ENCODE results near the gene QRFPR. TPM values are rescaled to one million over a fixed set of nuclear protein-coding genes. Genes with fewer than 3 reads are reported as not detected.

Gene QRFPR
- total and polyA plus RNA-seq, 10 of the 15 experiments (the other 5 are each of a cell fraction or from before 2014, with no cell fraction given): not detected

GRCh38 chr4:121376556-121376955, 4.3 kb downstream of the QRFPR start:
- FAIRE-seq: no peak
- CTCF ChIA-PET: no interaction called here
- H2AFZ ChIP-seq (ENCODE audit: control insufficient read depth, low read depth, low read length): no peak overlapping the region

More at GRCh38 chr4:121376556-121376955, 4.3 kb downstream of the QRFPR start:
- TF ChIP-seq PAX8 (IDR thresholded peaks at IDR 0.05): no peak
- no peak for TF ChIP-seq ATF3 (IDR thresholded peaks at IDR 0.05; ENCODE audit: borderline replicate concordance, extremely low read depth, low read depth, low read length)
- no peak for TF ChIP-seq EED (IDR thresholded peaks at IDR 0.05; ENCODE audit: low read depth)
- no peak for TF ChIP-seq KDM1A (IDR thresholded peaks at IDR 0.05; ENCODE audit: borderline replicate concordance)
- TF ChIP-seq BHLHE40 (IDR thresholded peaks at IDR 0.05; ENCODE audit: borderline replicate concordance in 1 of 2, low read depth in 2 of 2, low read length in 1 of 2): no peak
- TF ChIP-seq NKRF (conservative IDR thresholded peaks at IDR 0.05): no peak
- no peak for TF ChIP-seq RUNX3 (IDR thresholded peaks at IDR 0.05; ENCODE audit: low read length)
- no peak for TF ChIP-seq ZNF384 (IDR thresholded peaks at IDR 0.05; ENCODE audit: borderline replicate concordance, low read depth, low read length)
- no peak for TF ChIP-seq RAD51 (IDR thresholded peaks at IDR 0.05)
- TF ChIP-seq CHD2 (IDR thresholded peaks at IDR 0.05; ENCODE audit: borderline replicate concordance, low read depth, low read length): no peak
- Histone ChIP-seq H3K36me3 (ENCODE audit: control insufficient read depth in 2 of 2, insufficient read depth in 2 of 2, low read length in 1 of 2) (no peaks in the 10 kb centered on the region), H4K20me1 (ENCODE audit: control insufficient read depth, insufficient read depth) (no peaks in the 10 kb centered on the region), H3K4me3 (no peak overlapping the region), H3K4me2 (ENCODE audit: control insufficient read depth, insufficient read depth) (no peak overlapping the region), H3K9ac (ENCODE audit: control insufficient read depth, insufficient read depth, low read length) (no peak overlapping the region), H3K9me3 (replicated peaks; ENCODE audit: control insufficient read depth, insufficient read depth, low read length) (no peaks in the 10 kb centered on the region), H3K27me3 (replicated peaks in 1 of 2; ENCODE audit: control insufficient read depth in 2 of 2, insufficient read depth in 2 of 2, low read length in 1 of 2) (peaks cover 3 to 11% of the 10 kb centered on the region in 2 experiments), H3K4me1 (ENCODE audit: control insufficient read depth, insufficient read depth, low read length) (no peaks in the 10 kb centered on the region), H3K27ac (ENCODE audit: control insufficient read depth, insufficient read depth) (no peak overlapping the region), H3K79me2 (ENCODE audit: control insufficient read depth, insufficient read depth, low read length) (no peaks in the 10 kb centered on the region)
- no peak for ATAC-seq
- RAD21 ChIA-PET (ENCODE audit: unreplicated experiment): no interaction called here
- POLR2A ChIA-PET: no interaction called here
- no TSS peak for BruUV-seq (replicated peaks)
- SMC1A ChIA-PET (ENCODE audit: uncharacterized antibody, unreplicated experiment): no interaction called here
- intact Hi-C loops (cut with micrococcal nuclease; ENCODE audit: unreplicated experiment) (no loop called here), in situ Hi-C loops (cut with MboI) (loop anchor here (10.0 kb wide), 1 partner anchor 278 kb away; no protein-coding TSS in a partner anchor)
- no peak for DNase-seq (ENCODE audit: low read depth, low spot score)
- WGBS (ENCODE audit: insufficient coverage, insufficient replicate concordance, low lambda C conversion rate, missing lambda C conversion rate): 0% methylated on average over 2 of the region's 2 CpGs

Data from GM12878 (cell line).